GM21360 (cell line): ENCODE results near the gene PRKCZ.

Experiments used
- ATAC-seq: cut with Tn5 transposase; IDR thresholded peaks from one replicate; pipeline ENCODE4 v1.9.1; 2021; ENCODE audit warnings: mild to moderate bottlenecking, moderate library complexity; ENCODE audit not compliant: unreplicated experiment

Gene PRKCZ

DNA sequence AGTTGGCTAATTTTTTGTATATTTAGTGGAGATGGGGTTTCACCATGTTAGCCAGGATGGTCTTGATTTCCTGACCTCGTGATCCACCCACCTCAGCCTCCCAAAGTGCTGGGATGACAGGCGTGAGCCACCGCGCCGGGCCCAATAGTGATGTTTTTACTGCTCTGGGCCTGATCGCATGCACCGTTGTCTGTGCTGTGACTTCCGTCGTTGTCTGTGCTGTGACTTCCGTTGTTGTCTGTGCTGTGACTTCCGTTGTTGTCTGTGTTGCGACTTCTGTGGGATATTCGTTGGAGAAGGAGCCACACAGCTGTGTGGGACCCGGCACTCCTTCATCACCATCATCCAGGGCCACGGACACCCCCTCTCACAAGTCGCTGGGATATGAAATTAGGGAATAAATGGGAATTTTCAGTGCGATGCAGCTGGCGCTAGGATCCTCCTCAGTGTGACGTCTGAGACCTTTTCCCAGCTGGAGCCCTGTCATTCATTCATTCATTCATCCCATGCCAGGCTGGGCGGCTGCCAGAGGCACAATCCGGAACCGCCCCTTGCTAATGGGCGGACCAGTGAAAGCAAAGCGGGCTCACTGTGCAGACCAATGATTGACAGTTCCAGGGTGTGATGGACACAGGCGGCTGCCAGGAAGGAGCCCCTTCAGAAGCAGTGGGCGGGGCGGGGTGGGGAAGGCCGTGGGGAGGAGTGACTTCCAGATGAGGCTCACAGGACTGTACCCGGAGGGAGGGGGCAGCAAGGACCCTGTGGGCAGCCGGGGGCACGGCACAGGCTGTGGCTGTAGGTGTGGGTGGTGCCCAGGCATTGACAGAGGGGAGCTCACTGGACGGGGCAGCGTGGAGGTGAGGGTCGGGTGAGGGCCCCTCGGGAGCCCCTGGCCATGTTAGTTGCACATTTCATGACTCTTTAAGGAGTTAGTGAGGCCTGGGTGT lies 48.9 kb downstream of the PRKCZ start:
- no peak for ATAC-seq

DNA sequence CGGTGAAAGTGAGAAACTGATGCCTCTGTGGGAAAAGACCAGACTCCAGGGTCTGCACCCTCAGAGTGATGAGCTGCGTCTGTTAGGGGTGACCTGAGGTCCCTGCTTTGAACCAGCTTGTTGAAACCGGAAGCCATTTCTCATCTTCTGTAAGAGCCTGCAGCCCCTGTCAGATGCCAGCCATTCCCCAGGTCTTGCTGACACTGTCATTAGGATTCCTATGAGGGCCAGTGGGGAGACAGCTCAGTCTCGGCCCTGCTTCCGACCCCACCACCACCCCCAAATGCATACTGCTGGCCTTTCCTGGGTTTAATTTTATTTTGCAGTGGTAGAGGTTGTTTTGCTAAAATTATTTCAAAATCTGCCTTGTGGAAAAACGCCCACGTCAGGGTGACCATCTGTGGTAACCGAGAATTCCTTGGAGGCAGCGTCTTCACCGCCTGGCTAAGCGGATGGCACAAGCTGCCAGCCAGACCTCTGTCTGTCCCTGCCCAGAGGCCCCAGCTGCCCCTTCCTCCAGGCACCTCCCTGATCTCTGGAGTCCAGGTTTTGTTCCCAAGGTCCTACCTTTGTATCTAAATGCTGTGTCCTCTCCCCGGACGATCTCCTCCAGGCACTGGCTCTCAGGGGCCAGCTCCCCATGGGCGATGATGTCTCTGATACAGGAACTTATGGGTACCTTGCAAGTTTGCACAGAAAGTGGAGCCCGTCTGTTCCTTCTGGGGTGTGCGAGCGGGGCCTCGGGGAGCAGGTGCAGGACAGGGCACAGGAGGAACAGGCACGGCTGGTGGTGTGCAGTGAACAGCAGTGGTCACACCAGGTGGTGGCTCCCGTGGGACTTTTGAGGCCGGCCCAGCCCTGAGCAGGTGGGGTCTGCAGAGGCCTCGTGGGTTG lies 49.9 kb downstream of the PRKCZ start:
- ATAC-seq = no peak

DNA sequence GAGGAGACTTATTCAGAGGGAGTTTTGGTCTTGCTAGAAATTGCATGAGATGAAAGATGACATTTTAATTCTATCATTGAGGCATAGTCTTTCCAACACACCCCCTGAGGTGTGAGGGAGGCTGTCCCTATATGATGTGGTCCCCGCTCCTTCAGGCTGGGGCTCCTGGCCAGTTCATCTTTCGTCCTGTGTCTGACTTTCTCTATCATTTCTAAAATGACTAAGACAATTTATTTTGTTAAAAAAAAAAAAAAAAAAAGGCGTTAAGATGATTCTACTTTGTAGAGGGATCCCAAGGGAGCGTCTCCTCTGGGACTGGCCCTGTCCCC lies 50.5 kb downstream of the PRKCZ start:
- ATAC-seq = no peak

DNA sequence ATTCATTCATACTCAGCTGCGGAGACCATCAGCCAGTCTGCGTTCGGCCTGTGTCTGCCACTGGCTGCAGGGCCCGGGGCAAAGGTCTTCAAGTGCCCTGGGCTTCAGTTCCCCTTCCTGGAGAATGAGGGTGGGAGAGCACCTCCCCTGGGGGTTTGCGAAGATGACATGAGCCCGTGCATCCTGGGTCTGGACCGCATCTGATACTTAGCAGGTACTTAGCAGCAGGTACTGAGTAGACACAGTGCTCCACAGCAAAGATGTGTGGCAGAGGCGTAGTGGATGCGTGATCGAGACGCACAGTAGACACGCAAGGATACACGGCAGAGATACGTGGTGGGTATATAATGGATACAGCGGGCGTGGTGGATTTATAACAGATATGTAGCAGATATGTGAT lies 51.3 kb downstream of the PRKCZ start:
- no peak for ATAC-seq

DNA sequence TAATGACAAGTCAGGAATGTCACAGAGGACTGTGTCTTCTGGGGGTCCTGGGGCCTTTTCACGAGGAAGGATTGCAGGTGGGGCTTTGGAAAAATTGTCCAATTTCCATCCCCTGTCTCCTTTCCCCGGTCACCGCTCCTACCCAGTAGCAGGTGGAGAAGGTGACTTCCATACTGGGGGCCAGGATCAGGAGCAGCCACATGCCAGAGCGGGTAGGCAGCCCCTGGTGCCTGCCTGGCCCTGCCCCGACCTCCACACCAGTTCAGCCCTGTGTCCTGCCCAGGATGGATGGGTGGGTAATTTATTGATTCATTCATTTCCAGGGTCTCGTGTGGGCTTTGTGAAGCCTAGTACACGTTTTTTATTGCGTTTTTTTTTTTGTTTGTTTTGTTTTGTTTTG lies 51.7 kb downstream of the PRKCZ start:
- no peak for ATAC-seq

DNA sequence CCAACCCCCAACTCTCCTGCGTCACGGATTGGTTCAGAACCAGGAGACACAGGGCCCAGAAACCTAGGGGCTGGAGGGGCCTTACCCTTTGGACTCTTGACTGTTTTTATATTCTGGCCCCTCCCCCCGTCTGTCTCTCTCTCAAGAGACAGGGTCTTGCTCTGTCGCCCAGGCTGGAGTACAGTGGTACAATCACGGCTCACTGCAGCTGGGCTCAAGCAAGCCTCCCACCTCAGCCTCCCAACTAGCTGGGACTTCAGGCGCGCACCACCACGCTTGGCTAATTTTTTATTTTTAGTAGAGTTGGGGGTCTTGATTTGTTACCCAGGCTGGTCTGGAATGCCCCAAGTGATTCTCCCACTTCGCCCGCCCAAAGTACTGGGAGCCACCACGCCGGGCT lies 52.5 kb downstream of the PRKCZ start:
- no peak for ATAC-seq

DNA sequence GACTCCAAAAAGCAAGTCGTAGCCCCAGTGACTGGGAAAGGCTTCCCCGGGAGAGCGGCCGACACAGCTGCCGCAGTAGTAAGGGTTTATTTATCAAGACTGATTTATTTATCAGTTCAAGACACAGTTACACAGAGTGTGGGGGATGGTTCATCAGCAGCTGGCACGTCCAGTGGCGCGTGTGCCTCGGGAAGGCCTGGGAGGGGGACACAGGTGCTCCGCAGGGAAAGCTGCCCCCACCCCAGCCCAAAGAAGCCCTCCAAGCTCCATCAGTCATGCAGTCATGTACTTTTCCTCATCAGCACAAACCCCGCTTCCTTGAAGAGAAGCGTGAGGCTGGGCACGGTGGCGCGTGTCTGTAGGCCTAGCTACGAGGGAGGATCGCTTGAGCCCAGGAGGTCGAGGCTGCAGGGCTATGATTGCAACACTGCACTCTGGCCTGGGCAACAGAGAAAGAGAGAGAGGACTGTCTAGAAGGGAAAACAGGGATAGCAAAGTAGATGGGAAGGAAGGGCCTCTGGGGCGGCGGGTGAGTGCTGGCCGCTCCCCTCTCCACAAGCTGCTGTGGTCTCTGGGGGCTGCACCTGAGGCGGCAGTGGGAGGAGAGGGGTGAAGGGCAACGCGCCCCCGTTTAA lies 53.2 kb downstream of the PRKCZ start:
- ATAC-seq = no peak

DNA sequence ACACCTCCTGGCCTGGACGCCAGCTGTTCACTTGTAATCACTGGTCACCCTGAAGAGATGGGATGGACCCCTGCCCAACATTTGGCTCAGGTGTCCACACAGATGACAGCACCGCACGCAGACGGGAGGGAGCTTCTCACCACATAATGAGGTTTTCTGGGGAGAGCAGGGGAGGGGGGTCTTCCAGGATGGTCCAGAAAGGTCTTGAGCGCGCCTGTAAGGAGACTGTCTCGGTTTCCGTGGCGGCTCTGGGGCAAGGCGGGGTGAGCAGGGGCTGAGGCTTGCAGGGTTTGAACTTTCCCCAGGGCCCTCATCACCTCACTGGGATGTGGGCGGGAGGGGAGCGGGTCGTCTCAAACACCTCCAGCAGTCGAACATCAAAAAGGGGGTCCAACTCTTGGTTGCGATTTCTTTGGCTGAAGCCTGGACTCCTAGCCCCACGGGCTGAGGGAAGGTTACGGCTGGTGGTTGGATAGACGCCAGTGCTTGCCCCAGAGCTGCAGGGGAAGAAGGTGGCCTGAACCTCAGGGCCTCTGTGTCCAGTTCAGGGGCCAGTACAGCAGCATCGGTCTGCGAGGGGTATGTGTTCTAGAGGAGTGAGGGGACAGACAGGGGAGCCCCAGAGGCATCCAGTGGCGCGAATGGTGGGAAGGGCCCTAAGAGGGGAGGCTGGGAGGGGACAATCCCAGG lies 53.8 kb downstream of the PRKCZ start:
- ATAC-seq = no peak

DNA sequence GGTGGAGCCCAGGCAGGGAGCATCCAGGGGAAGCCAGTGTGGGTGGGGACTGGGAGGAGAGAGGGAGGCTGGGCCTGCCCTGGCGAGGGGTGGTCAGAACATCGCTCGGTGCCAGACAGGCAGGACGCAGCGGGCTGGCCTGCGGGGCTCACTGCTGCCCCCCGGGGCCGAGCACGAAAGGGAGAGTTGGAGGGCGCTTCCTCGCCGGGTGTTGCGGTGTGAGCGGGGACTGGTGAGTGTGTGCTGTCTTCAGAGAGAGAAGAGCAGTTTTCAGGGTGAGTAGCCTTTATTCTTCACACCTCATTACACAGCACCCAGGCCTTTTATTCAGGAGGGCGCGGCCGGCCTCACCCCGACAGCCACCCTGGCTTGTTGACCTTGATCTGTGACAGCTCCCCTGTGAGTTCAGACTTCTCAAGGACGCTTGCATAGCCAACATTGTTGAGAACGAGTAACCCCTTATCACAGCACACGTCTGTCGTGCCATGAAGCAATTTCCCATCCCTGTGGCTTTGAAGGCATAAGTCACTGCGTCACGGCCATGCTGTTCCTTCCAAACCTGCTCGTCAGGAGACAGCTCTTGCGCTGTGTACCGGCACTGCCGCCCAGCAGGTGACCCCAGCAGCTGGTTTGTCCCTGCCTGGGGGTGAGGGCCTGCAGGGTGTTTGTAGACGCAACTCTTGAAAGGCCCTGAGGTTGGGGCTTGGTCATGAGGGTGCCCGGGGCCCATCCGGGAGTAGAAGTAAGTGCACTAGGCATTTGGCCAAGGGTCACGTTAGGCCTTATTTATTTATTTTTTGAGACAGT lies 54.6 kb downstream of the PRKCZ start:
- ATAC-seq = no peak

DNA sequence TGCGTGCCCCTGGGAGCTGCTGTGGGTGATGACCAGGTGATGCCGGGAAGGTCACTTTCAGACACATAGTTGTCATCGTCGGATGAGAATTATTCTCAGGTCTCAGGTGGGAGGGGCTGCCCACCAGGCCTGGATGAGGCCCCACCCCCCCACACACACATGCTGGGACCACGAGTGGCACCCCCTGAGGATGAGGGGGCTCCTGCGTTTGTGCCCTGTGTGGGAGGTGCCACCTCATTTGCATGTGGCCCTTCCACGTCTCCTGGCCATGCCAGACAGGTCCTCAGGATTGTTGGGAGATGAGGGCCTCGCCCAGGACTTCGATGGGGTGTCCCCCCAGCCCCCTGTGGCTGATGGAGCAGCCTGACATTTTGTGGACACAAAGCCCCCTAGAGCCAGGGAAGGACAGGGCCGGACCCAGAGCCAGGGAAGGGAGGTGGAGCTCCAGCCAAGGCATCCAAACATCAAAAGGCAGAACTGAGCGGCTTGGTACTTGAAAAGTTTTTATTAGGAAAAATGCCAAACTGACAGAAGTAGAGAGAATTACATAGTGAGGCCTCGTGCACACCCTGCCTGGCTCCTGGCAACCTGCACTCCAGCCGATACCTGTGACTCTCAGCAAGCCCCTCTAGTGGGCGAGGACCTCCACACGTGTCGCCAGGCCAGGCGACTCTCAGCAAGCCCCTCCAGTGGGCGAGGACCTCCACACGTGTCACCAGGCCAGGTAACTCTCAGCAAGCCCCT lies 55.7 kb downstream of the PRKCZ start:
- ATAC-seq = no peak

DNA sequence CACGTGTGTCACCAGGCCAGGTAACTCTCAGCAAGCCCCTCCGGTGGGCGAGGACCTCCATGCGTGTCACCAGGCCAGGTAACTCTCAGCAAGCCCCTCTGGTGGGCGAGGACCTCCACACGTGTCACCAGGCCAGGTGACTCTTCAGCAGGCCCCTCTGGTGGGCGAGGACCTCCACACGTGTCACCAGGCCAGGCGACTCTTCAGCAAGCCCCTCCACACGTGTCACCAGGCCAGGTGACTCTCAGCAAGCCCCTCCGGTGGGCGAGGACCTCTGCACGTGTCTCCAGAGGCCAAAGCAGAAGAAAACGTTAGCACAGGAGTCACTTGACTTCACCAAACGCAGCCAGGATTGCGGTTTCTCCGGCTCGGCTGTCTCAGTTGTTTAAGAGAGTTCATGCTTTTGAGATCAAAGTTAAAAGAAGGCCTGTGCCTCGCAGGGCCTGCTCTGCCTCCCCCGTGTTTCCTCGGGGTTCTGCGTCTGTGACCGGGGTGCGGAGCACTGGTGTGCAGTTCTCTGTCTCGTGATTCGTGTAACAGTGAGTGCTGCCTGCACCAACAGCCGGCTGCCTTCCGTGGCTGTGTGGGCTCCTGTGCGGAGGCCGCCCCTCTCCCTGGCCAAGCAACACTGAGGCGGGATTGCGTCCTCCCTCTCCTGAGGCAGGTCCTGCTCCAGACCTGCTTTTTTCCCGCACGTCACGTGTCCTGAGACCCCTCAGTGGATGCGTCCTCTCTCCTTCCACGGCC lies 56.6 kb downstream of the PRKCZ start:
- no peak for ATAC-seq

DNA sequence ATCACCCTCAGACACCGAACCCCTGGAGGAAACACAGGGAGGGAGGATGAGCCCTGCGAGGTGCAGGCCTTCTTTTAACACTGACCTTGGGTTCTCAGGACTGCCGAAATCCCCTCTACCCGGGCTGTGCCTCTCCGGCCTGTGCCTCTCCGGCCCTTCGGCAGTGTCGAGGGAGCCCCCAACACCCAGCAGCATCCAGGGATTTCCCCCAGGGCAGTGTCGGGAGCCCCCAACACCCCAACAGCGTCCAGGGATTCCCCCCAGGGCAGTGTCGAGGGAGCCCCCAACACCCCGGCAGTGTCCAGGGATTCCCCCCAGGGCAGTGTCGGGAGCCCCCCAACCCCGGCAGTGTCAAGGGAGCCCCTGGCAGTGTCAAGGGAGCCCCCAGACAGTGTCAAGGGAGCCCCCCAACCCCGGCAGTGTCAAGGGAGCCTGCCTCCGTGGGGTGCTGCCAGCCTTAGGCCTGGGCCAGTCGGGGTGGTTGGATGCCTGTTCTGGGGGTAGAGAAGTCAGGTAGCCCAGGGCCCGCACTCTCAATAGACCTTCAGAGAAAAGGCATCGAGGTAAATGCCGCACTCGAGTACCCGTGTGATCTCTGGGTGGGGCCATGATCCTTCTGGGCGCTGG lies 57.5 kb downstream of the PRKCZ start:
- no peak for ATAC-seq

DNA sequence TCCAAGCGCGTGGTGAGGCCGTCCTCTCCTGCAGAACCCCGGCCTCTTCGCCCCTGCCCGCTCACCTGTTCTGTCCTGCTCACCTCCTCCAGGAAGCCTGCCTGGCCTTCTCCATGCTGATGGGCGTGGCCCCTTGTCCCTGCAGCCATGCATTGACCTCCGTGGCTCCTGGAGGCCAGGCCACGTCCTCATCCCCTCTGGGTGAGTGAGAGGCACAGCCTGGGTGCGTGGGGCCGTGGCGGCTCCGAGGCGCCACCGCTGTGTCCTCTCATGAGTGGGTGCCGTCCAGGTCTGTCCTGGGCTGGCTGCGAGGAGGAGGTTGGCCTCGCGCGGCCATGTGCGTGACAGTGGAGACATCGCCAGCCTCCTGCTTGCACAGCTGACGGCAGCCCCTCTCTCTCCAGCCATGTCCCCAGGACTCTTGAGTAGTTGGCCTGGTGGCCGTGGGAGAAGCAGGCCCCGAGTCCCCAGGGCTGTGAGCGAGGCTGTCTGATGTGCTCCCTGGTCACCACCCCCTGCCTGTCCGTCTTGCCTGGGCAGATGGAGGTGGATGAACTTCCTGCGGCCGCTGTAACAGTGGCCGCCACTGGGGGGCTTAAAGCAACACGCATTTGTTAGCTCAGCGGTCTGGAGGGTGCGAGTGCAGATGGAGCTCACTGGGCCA lies 58.1 kb downstream of the PRKCZ start:
- no peak for ATAC-seq

DNA sequence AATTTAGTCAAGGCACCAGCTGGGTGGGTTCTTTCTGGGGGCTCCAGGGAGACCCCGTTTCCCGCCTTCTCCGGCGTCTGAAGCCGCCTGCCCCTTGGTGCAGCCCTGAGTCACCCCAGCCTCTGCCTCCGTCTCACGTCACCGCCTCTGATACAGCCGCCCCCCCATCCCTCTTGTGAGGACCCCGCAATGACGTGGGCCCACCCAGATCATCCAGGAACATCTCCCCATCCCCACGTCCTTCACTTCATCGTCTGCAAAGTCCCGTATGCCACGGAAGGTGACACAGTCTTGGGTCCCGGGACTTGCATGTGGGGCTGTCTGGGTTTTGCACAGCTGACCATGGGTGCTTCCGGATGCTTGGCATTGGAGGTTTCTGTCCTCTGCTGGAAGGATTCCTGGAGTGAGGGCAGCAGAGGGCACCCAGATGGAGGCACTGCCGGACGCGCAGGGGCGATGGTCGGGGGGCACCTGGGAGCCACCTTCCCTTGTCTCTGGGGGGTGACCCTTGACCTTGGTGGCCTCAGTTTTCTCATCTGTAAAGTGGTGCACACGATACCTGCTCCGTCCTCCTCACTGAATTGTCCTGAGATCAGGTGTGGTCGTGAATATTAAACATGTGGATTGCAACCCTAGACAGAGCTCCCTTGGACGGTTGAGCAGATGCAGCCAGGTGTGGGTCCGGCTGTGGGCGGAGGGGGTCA lies 58.8 kb downstream of the PRKCZ start:
- no peak for ATAC-seq

DNA sequence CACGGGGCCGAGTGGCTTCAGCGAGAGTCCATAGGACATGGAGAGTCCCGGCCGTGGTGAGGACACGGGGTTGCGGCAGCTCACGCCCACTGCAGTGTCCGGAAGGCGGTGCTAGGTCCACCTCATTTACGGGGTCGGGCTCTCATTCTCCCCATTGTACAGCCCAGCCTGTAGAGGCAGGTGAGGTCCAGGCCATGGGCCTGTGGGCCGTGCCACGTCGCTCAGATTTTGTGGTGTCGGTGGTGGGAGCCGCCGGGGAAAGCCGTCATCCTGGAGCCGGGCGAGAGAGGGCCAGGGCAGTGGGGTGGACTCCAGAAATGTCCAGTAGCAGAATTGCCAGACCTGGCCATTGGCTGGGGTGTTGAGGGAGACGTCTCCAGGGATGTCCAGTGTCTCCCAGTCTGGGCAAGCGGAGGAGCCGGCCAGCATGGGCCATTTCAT lies 59.4 kb downstream of the PRKCZ start:
- no peak for ATAC-seq

DNA sequence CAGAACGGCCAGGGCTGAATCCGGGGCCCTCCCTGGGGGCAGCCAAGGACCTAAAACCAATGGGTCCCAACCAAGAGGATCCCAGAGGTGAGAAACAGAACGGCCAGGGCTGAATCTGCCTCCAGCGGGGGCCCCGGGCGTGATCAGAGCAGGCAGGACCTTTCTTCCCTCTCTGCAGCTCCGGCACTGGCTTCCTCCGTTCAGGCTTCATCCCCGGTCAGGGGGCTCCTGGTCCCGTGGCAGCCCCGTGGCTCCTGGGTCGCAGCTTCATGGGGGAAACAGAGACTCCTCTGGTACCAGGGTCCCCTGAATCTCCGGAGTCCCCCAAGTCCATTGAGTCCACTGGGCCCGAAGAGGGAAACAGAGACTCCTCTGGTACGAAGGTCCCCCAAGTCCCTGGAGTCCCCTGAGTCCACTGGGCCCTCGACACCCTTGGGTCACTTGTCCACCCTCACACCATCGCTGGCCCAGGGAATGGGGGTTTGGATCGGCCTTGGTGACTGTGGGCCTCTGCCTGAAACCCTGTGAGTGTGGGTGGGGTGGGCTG lies 60.1 kb downstream of the PRKCZ start:
- no peak for ATAC-seq
